22Rv1 (cell line): ENCODE results near the gene DOCK7.

Experiments
- ZFX ChIP-seq: fragments of 450-650 bp; IDR thresholded peaks from 2 replicates; pipeline ENCODE4 v1.6.1; 2017; ENCODE audit warnings: antibody characterized with exemption, borderline replicate concordance
- TF ChIP-seq, protein P1 (sequence below): fragments of 450-650 bp; IDR thresholded peaks from 2 replicates; pipeline ENCODE4 v1.5.1; 2017; ENCODE audit warnings: mild to moderate bottlenecking

DNA sequence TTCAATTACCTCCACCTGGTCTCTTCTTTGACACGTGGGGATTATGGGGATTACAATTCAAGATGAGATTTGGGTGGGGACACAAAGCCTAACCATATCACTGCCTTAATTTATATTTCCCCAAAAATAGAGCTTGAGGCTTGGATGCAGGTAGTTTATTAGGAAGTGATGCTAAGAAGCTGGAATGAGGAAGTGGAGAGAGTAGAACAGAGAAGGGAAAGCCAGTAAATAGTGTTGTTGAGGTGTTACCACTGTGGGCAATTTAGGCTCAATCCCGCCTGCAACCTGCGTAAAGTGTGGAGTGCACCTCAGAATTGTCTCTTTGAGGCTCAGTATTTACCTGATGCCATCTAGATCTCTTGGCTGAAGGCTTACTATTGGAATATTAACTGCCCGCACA, 4.9 kb upstream of the DOCK7 start:
- TF ChIP-seq, protein P1, sequence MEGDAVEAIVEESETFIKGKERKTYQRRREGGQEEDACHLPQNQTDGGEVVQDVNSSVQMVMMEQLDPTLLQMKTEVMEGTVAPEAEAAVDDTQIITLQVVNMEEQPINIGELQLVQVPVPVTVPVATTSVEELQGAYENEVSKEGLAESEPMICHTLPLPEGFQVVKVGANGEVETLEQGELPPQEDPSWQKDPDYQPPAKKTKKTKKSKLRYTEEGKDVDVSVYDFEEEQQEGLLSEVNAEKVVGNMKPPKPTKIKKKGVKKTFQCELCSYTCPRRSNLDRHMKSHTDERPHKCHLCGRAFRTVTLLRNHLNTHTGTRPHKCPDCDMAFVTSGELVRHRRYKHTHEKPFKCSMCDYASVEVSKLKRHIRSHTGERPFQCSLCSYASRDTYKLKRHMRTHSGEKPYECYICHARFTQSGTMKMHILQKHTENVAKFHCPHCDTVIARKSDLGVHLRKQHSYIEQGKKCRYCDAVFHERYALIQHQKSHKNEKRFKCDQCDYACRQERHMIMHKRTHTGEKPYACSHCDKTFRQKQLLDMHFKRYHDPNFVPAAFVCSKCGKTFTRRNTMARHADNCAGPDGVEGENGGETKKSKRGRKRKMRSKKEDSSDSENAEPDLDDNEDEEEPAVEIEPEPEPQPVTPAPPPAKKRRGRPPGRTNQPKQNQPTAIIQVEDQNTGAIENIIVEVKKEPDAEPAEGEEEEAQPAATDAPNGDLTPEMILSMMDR: no peak
- TF ChIP-seq ZFX: no peak
